ENCODE measurements around the gene TRIB2.

GRCh38 chr2:12702168-12703121 lies 14.3 kb upstream of the TRIB2 start:
- TF ChIP-seq POLR2AphosphoS5 (IDR thresholded peaks at IDR 0.05), result no peak
- TF ChIP-seq, protein P1, sequence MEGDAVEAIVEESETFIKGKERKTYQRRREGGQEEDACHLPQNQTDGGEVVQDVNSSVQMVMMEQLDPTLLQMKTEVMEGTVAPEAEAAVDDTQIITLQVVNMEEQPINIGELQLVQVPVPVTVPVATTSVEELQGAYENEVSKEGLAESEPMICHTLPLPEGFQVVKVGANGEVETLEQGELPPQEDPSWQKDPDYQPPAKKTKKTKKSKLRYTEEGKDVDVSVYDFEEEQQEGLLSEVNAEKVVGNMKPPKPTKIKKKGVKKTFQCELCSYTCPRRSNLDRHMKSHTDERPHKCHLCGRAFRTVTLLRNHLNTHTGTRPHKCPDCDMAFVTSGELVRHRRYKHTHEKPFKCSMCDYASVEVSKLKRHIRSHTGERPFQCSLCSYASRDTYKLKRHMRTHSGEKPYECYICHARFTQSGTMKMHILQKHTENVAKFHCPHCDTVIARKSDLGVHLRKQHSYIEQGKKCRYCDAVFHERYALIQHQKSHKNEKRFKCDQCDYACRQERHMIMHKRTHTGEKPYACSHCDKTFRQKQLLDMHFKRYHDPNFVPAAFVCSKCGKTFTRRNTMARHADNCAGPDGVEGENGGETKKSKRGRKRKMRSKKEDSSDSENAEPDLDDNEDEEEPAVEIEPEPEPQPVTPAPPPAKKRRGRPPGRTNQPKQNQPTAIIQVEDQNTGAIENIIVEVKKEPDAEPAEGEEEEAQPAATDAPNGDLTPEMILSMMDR (IDR thresholded peaks at IDR 0.05 in 8 of 11, conservative IDR thresholded peaks at IDR 0.05 in 3 of 11), result no peak
- no peak for TF ChIP-seq POLR2A (IDR thresholded peaks at IDR 0.05)
